22Rv1 (cell line): Measurements from ENCODE around the gene GAK.

Source experiments
- CTCF ChIP-seq: fragments of 450-650 bp; IDR thresholded peaks from 2 replicates; pipeline ENCODE4 v1.5.1; 2017; ENCODE audit warnings: mild to moderate bottlenecking
- ZFX ChIP-seq: fragments of 450-650 bp; IDR thresholded peaks from 2 replicates; pipeline ENCODE4 v1.6.1; 2017; ENCODE audit warnings: antibody characterized with exemption, borderline replicate concordance

- TF ChIP-seq CTCF (no peak), ZFX (no peak)
These were observed 112.5 kb downstream of the GAK start for GRCh38 chr4:819401-820229.
